Ishikawa (cell line): ENCODE measurements around the gene CEP112.
A peak's percentile ranks its signal among the peaks of the same experiment; 100 is the strongest.

Experiments
- CEBPB ChIP-seq: IDR thresholded peaks from 2 replicates; pipeline ENCODE4 v1.6.1; 2012
- CREB1 ChIP-seq: IDR thresholded peaks from 2 replicates; pipeline ENCODE4 v1.6.1; 2012; ENCODE audit warnings: low read depth
- EGR1 ChIP-seq: IDR thresholded peaks from 2 replicates; pipeline ENCODE4 v1.6.1; 2012
- EP300 ChIP-seq: IDR thresholded peaks from 2 replicates; pipeline ENCODE4 v1.6.1; 2012; ENCODE audit warnings: borderline replicate concordance
- FOXM1 ChIP-seq: IDR thresholded peaks from 2 replicates; pipeline ENCODE4 v1.6.1; 2012; ENCODE audit warnings: low read depth, borderline replicate concordance
- MAX ChIP-seq: IDR thresholded peaks from 2 replicates; pipeline ENCODE4 v1.6.1; 2012
- NFIC ChIP-seq: IDR thresholded peaks from 2 replicates; pipeline ENCODE4 v1.6.1; 2012
- RAD21 ChIP-seq: IDR thresholded peaks from 2 replicates; pipeline ENCODE4 v1.6.1; 2012; ENCODE audit warnings: low read depth
- TAF1 ChIP-seq: IDR thresholded peaks from 2 replicates; pipeline ENCODE4 v1.6.1; 2012; ENCODE audit warnings: low read depth, mild to moderate bottlenecking
- TCF12 ChIP-seq: IDR thresholded peaks from 2 replicates; pipeline ENCODE4 v1.6.1; 2012; ENCODE audit warnings: low read depth
- TEAD4 ChIP-seq: IDR thresholded peaks from 2 replicates; pipeline ENCODE4 v1.6.1; 2012
- USF1 ChIP-seq: IDR thresholded peaks from 2 replicates; pipeline ENCODE4 v1.6.1; 2012
- YY1 ChIP-seq: IDR thresholded peaks from 2 replicates; pipeline ENCODE4 v1.6.1; 2012; ENCODE audit warnings: low read depth
- ZBTB7A ChIP-seq: IDR thresholded peaks from 2 replicates; pipeline ENCODE4 v1.6.1; 2012; ENCODE audit warnings: low read depth
- TF ChIP-seq, protein P1 (sequence below): IDR thresholded peaks from 2 replicates; pipeline ENCODE4 v1.6.1; 2012; ENCODE audit warnings: low read depth, mild to moderate bottlenecking

The CEP112 gene

GRCh38 chr17:65994114-65994513 is 197.8 kb downstream of the CEP112 start:
- no peak for TF ChIP-seq TAF1
- TF ChIP-seq, protein P1, sequence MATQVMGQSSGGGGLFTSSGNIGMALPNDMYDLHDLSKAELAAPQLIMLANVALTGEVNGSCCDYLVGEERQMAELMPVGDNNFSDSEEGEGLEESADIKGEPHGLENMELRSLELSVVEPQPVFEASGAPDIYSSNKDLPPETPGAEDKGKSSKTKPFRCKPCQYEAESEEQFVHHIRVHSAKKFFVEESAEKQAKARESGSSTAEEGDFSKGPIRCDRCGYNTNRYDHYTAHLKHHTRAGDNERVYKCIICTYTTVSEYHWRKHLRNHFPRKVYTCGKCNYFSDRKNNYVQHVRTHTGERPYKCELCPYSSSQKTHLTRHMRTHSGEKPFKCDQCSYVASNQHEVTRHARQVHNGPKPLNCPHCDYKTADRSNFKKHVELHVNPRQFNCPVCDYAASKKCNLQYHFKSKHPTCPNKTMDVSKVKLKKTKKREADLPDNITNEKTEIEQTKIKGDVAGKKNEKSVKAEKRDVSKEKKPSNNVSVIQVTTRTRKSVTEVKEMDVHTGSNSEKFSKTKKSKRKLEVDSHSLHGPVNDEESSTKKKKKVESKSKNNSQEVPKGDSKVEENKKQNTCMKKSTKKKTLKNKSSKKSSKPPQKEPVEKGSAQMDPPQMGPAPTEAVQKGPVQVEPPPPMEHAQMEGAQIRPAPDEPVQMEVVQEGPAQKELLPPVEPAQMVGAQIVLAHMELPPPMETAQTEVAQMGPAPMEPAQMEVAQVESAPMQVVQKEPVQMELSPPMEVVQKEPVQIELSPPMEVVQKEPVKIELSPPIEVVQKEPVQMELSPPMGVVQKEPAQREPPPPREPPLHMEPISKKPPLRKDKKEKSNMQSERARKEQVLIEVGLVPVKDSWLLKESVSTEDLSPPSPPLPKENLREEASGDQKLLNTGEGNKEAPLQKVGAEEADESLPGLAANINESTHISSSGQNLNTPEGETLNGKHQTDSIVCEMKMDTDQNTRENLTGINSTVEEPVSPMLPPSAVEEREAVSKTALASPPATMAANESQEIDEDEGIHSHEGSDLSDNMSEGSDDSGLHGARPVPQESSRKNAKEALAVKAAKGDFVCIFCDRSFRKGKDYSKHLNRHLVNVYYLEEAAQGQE, result no peak
- no peak for TF ChIP-seq YY1
- TF ChIP-seq TEAD4, result no peak

DNA sequence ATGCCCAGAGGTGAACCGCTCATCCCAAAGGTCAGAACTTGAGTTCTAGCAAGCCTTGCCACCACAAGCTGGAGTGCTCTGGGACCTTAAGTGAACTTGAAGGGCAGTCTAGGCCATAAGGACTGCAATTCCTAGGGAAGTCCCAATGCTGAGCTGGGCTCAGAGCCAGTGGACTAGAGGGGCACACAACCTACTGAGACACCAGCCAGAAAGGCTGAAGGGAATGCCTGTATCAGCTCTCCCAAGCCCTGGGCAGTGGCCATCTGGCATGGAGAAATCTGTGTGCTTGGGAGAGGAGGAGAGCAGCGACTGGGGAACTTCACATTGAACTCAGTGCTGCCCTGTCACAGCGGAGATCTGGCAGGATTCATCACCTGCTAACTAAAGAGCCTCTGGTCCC is 201.3 kb downstream of the CEP112 start:
- no peak for TF ChIP-seq TAF1
- no peak for TF ChIP-seq RAD21
- TF ChIP-seq TCF12, result no peak
- TF ChIP-seq MAX, result no peak
- no peak for TF ChIP-seq EGR1

DNA sequence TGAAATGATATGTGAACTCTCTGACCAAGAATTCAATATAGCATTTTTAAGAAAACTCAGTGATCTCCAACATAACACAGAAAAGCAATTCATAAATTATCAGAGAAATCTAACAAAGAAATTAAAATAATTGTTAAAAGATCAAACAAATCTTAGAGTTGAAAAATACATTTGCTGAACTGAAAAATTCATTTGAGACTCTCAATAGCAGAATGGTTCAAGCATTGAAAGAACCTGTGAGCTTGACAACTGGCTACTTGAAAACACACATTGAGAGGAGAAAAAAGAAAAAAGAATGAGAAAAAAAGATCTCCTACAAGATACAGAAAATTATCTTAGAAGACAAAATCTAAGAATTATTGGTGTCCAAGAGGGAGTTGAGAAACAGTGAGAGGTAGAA is 203.5 kb downstream of the CEP112 start:
- TF ChIP-seq TAF1 (no peak), USF1 (no peak), FOXM1 (no peak), RAD21 (no peak), EGR1 (no peak), TCF12 (no peak), MAX (no peak), CEBPB (no peak), ZBTB7A (no peak), YY1 (no peak), NFIC (no peak), EP300 (no peak), CREB1 (no peak), TEAD4 (no peak)
- TF ChIP-seq, protein P1, result no peak

GRCh38 chr17:65987988-65988387 is 203.9 kb downstream of the CEP112 start:
- TF ChIP-seq TCF12 (no peak), RAD21 (peak; percentile 83)
- TF ChIP-seq, protein P1, result no peak

GRCh38 chr17:65985571-65985970 is 206.4 kb downstream of the CEP112 start:
- TF ChIP-seq RAD21 (no peak), USF1 (no peak), YY1 (no peak), TCF12 (no peak), CREB1 (no peak), FOXM1 (no peak), EGR1 (no peak), TEAD4 (no peak), EP300 (no peak), ZBTB7A (no peak), TAF1 (no peak), MAX (no peak), CEBPB (no peak), NFIC (no peak)
- TF ChIP-seq, protein P1, result no peak
